Activated naive CD4-positive, alpha-beta T cell treated with anti-CD3 and anti-CD28 coated beads, Interleukin-2, amount 50 U/mL, for 24 hours (primary cell): Measurements from ENCODE around the gene CADM1.

ENCODE experiments used
- H3K27ac Mint-ChIP-seq: one replicate; pipeline ENCODE4 v1.8.0; 2021; ENCODE audit warnings: mild to moderate bottlenecking, mixed read lengths
- H3K27me3 Mint-ChIP-seq: one replicate; pipeline ENCODE4 v1.8.0; 2021; ENCODE audit warnings: mixed read lengths
- H3K36me3 Mint-ChIP-seq: one replicate; pipeline ENCODE4 v1.8.0; 2021; ENCODE audit warnings: mixed read lengths
- H3K4me1 Mint-ChIP-seq: one replicate; pipeline ENCODE4 v1.8.0; 2021; ENCODE audit warnings: mixed read lengths
- H3K4me3 Mint-ChIP-seq: one replicate; pipeline ENCODE4 v1.8.0; 2021; ENCODE audit warnings: mild to moderate bottlenecking, mixed read lengths
- H3K9me3 Mint-ChIP-seq: one replicate; pipeline ENCODE4 v1.8.0; 2021; ENCODE audit warnings: mixed read lengths

The CADM1 gene

GRCh38 chr11:115178705-115179104 lies 325.5 kb downstream of the CADM1 start:
- Mint-ChIP-seq H3K9me3 (no peaks in the 10 kb centered on the region), H3K27me3 (no peaks in the 10 kb centered on the region), H3K4me3 (no peak overlapping the region), H3K36me3 (no peaks in the 10 kb centered on the region), H3K4me1 (no peaks in the 10 kb centered on the region), H3K27ac (no peak overlapping the region)

- H3K27ac Mint-ChIP-seq = no peak overlapping the region
- no peaks in the 10 kb centered on the region for H3K27me3 Mint-ChIP-seq
- H3K4me1 Mint-ChIP-seq = no peaks in the 10 kb centered on the region
- H3K9me3 Mint-ChIP-seq = peaks cover 5% of the 10 kb centered on the region
- H3K36me3 Mint-ChIP-seq = no peaks in the 10 kb centered on the region
- H3K4me3 Mint-ChIP-seq = no peak overlapping the region
Measured at GRCh38 chr11:115173136-115173535, 331.1 kb downstream of the CADM1 start.

DNA sequence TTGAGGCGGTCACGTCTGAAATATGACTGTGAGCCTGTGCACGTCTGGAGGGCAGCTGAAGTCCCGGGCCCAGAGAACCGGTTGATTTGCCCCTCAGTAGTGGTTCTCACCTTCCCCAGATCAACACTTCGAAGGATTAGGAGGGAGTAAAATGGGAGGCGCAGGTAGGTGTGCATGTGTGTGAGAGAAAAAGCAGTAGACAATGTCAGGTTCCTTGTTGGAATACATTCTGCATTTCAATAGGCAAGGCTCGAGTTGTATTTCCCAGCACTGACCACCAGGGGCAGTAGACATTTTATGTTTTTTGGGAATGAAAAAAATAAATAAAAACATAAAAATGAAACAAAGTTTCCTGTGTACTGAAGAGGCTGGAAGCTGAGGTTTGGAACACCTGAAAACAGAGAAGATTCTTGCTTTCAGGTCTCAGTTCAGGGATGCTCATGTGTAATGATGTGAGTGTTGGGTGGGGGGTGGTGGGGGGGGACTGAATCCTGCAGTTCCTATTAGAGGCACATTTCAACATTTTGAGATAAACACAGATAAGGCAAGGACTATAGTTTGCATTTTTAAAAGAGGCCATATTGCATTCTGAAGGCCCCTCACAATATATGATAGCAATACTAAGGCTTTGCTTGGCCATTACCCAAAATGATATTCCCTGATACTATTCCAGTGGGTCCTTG lies 333.9 kb downstream of the CADM1 start:
- H3K9me3 Mint-ChIP-seq = peaks cover 5% of the 10 kb centered on the region
- H3K27ac Mint-ChIP-seq = no peak overlapping the region
- no peaks in the 10 kb centered on the region for H3K36me3 Mint-ChIP-seq
- no peaks in the 10 kb centered on the region for H3K4me1 Mint-ChIP-seq
- no peak overlapping the region for H3K4me3 Mint-ChIP-seq
- peaks cover 2% of the 10 kb centered on the region for H3K27me3 Mint-ChIP-seq

DNA sequence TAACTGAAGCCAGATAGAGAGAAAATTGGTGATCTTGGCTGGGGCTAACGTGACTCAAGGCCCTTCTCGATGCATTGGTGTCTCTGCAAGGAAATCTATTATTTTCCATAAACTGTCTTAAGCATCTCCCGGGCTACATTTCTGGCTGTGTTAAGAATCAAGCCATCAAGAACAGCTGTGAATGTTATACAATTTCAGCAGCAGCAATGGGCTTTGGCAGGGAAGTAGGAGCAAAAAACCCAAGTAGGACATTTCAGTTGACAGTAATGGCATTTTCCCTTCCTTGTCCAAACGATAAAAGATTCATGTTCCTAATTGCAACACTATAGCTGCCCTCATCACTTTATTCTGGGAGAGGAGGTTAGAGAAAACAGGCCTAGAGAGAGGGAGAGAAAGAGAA lies 335.0 kb downstream of the CADM1 start:
- Mint-ChIP-seq H3K4me3 (no peak overlapping the region), H3K27me3 (peaks cover 2% of the 10 kb centered on the region), H3K27ac (no peak overlapping the region), H3K9me3 (peaks cover 5% of the 10 kb centered on the region), H3K36me3 (no peaks in the 10 kb centered on the region), H3K4me1 (no peaks in the 10 kb centered on the region)

- Mint-ChIP-seq H3K9me3 (peaks cover 5% of the 10 kb centered on the region), H3K27me3 (peaks cover 2% of the 10 kb centered on the region), H3K27ac (no peak overlapping the region), H3K4me1 (no peaks in the 10 kb centered on the region), H3K36me3 (no peaks in the 10 kb centered on the region), H3K4me3 (no peak overlapping the region)
Measured at GRCh38 chr11:115168686-115169085, 335.5 kb downstream of the CADM1 start.

DNA sequence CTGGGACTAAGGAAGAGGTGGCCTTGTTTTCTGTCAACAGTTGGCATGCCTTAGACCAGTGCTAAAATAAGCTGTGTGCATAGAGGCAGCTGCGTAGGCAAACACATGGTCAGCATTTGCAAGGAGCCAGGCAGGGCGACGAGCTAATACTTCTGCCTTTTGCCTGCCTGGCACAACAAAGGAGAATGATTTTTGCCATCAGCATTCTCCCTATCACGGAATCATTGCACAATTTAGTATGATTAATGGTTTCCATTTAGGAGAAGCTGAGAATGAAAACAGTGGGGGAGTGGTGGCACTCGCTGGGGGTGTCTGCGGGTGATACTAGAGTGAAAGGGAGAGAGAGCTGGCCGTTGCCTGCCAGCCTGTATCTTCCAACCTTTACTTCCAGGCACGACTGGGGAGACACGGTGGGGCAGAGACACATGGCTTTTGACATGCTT lies 336.0 kb downstream of the CADM1 start:
- Mint-ChIP-seq H3K36me3 (no peaks in the 10 kb centered on the region), H3K27me3 (peaks cover 2% of the 10 kb centered on the region), H3K9me3 (peaks cover 5% of the 10 kb centered on the region), H3K4me3 (no peak overlapping the region), H3K4me1 (no peaks in the 10 kb centered on the region), H3K27ac (no peak overlapping the region)

DNA sequence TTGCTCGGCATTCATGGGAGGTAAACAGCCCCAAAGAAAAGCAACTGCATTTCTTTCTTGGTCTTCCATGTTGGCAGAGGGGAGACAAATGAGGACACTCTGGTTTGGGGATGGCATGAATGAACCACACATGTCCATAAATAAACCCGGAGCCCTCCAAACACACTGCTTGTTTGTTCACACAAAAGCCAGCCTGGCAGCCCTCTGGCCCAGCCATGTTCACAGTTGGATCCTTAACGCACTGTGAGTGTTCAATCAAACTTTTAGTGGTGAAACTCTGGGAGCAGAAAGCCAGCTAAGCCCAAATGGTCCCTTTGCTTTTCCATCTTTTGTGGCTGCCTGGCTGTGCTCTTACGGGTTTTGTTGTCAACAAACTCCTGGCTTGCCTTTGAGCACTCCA lies 336.8 kb downstream of the CADM1 start:
- no peak overlapping the region for H3K4me3 Mint-ChIP-seq

GRCh38 chr11:115166820-115167219 lies 337.4 kb downstream of the CADM1 start:
- Mint-ChIP-seq H3K36me3 (no peaks in the 10 kb centered on the region), H3K27ac (no peak overlapping the region), H3K4me1 (no peaks in the 10 kb centered on the region), H3K9me3 (peaks cover 5% of the 10 kb centered on the region), H3K4me3 (no peak overlapping the region), H3K27me3 (peaks cover 2% of the 10 kb centered on the region)

More for the DNA sequence above, 336.8 kb downstream of the CADM1 start:
- Mint-ChIP-seq H3K4me1 (no peaks in the 10 kb centered on the region), H3K36me3 (no peaks in the 10 kb centered on the region), H3K27me3 (peaks cover 2% of the 10 kb centered on the region), H3K9me3 (peaks cover 5% of the 10 kb centered on the region), H3K27ac (no peak overlapping the region)

GRCh38 chr11:115164774-115165173 lies 339.4 kb downstream of the CADM1 start:
- H3K27ac Mint-ChIP-seq = no peak overlapping the region
- peaks cover 5% of the 10 kb centered on the region for H3K9me3 Mint-ChIP-seq
- H3K27me3 Mint-ChIP-seq = peaks cover 2% of the 10 kb centered on the region

GRCh38 chr11:115162919-115163318 lies 341.3 kb downstream of the CADM1 start:
- Mint-ChIP-seq H3K9me3 (no peaks in the 10 kb centered on the region), H3K4me1 (no peaks in the 10 kb centered on the region), H3K4me3 (no peak overlapping the region), H3K27ac (no peak overlapping the region), H3K27me3 (peaks cover 2% of the 10 kb centered on the region), H3K36me3 (no peaks in the 10 kb centered on the region)

More at GRCh38 chr11:115164774-115165173, 339.4 kb downstream of the CADM1 start:
- Mint-ChIP-seq H3K4me1 (no peaks in the 10 kb centered on the region), H3K36me3 (no peaks in the 10 kb centered on the region), H3K4me3 (no peak overlapping the region)

DNA sequence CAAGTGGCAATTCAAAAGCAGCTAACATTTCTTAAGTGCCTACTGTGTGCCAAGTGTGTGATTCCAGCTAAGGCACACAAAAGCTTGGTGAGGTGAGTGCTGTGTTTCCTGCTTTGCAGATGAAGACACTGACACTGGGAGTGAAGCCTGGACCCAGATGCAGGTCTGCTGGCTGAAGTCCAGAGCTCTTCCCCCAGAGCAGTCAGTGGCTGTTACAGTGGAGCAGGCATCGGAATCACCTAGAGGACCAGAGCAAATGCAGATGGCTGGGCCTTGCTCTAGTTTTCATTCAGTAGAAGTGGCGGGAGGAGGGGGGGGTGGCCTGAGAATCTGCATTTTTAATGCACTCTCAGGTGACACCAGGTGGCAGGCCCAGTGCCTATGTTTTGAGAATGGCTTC lies 342.3 kb downstream of the CADM1 start:
- Mint-ChIP-seq H3K9me3 (no peaks in the 10 kb centered on the region), H3K4me3 (no peak overlapping the region), H3K27ac (no peak overlapping the region), H3K27me3 (peaks cover 2% of the 10 kb centered on the region), H3K36me3 (no peaks in the 10 kb centered on the region), H3K4me1 (no peaks in the 10 kb centered on the region)

DNA sequence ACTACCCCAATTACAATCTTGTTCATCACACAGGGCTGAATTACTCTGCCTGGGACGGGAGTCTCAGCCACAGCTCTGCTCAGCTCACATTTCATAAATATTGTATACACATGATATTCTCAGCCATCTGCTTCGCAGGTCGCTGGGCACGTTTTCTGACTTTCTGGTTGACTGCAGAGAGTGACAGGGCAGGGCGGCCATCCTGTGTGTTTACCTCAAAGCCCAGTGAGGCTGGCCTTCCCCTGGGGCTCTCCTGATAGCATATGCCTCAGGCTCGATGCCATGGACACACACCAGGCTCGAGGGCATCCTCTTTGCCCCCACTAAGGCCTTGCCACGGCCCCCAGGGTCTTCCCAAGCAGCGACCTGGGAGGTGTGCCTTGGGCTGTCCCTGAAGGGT lies 345.0 kb downstream of the CADM1 start:
- Mint-ChIP-seq H3K4me3 (no peak overlapping the region), H3K4me1 (no peaks in the 10 kb centered on the region), H3K9me3 (no peaks in the 10 kb centered on the region), H3K27ac (no peak overlapping the region), H3K27me3 (no peaks in the 10 kb centered on the region), H3K36me3 (no peaks in the 10 kb centered on the region)

GRCh38 chr11:115158053-115158452 lies 346.2 kb downstream of the CADM1 start:
- no peak overlapping the region for H3K27ac Mint-ChIP-seq
- no peaks in the 10 kb centered on the region for H3K27me3 Mint-ChIP-seq
- H3K9me3 Mint-ChIP-seq = no peaks in the 10 kb centered on the region
- no peaks in the 10 kb centered on the region for H3K36me3 Mint-ChIP-seq
- no peak overlapping the region for H3K4me3 Mint-ChIP-seq
- no peaks in the 10 kb centered on the region for H3K4me1 Mint-ChIP-seq

- H3K9me3 Mint-ChIP-seq = no peaks in the 10 kb centered on the region
- no peak overlapping the region for H3K4me3 Mint-ChIP-seq
- no peaks in the 10 kb centered on the region for H3K36me3 Mint-ChIP-seq
- H3K27me3 Mint-ChIP-seq = no peaks in the 10 kb centered on the region
- H3K27ac Mint-ChIP-seq = no peak overlapping the region
- no peaks in the 10 kb centered on the region for H3K4me1 Mint-ChIP-seq
Measured at GRCh38 chr11:115157247-115157646, 347.0 kb downstream of the CADM1 start.

DNA sequence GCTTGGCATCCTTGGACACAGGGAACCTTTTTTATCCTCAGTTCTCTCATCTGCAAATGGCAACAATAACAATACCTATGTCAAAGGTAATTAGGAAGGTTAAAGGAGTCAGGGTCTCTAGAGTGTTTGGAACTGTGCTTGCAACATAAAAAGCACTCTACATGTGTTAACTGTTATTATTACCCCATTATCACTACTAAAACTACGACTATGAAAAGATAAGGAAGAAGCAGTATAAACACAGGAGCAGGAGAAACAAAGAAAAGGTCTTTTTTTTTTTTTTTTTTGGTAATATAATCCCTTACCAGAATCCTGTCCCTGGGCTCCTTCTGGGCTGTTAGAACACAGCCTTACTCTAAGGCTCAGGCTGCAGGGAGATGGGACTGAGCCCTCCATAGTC lies 348.2 kb downstream of the CADM1 start:
- H3K4me1 Mint-ChIP-seq = no peaks in the 10 kb centered on the region
- no peaks in the 10 kb centered on the region for H3K27me3 Mint-ChIP-seq
- H3K36me3 Mint-ChIP-seq = no peaks in the 10 kb centered on the region
- no peak overlapping the region for H3K27ac Mint-ChIP-seq
- H3K4me3 Mint-ChIP-seq = no peak overlapping the region
- H3K9me3 Mint-ChIP-seq = no peaks in the 10 kb centered on the region

DNA sequence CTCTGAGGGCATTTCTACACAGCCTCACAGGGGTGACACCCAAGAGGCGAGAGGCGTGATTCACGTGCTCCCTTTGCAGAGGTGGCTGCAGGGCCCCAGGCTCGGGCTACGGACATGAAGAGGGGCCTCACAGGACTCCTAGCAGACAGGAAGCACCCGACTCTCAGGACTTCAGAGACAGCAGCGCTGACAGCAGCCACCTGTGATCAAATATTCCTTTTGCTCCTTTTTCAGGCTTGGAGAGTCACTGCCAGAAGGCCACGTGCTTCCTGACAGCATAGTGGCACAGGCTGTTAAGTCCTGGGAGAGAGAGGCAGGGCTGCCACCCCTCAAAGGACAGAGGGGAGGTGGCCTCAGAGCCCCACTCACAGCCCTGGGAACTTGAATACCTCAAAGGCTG lies 348.9 kb downstream of the CADM1 start:
- H3K4me3 Mint-ChIP-seq = no peak overlapping the region
- H3K36me3 Mint-ChIP-seq = no peaks in the 10 kb centered on the region
- H3K4me1 Mint-ChIP-seq = no peaks in the 10 kb centered on the region
- H3K27ac Mint-ChIP-seq = no peak overlapping the region
- no peaks in the 10 kb centered on the region for H3K27me3 Mint-ChIP-seq
- H3K9me3 Mint-ChIP-seq = no peaks in the 10 kb centered on the region

GRCh38 chr11:115154355-115154736 lies 349.9 kb downstream of the CADM1 start:
- Mint-ChIP-seq H3K4me1 (no peaks in the 10 kb centered on the region), H3K4me3 (no peak overlapping the region), H3K9me3 (no peaks in the 10 kb centered on the region), H3K27ac (no peak overlapping the region), H3K36me3 (no peaks in the 10 kb centered on the region), H3K27me3 (no peaks in the 10 kb centered on the region)
